GM18870 (cell line): ENCODE results near the gene KIZ.
A peak's percentile ranks its signal among the peaks of the same experiment; 100 is the strongest.

Experiments
- ATAC-seq: cut with Tn5 transposase; IDR thresholded peaks from one replicate; pipeline ENCODE4 v1.9.1; 2021; ENCODE audit warnings: moderate library complexity; ENCODE audit not compliant: unreplicated experiment

Gene KIZ

DNA sequence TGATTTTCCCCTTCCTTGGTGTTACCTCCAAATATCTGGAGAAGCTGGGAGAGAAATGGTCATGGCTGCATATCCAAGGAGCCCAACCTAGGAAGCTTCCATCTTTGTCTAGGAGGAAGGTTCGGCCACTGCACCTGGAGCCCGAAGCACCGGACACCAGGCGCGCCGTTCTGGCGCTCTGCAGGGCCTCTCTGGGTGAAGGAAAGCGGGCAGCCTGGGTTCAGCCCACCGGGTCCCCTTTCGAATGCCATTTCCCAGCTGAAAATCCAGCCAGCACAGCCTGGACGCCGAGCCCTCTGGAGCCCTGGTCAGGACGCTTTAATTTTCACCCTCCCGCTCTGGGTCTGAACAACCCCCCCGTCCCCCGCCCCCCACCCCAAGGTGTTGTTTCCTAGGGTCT lies 21.0 kb upstream of the KIZ start:
- ATAC-seq = no peak

DNA sequence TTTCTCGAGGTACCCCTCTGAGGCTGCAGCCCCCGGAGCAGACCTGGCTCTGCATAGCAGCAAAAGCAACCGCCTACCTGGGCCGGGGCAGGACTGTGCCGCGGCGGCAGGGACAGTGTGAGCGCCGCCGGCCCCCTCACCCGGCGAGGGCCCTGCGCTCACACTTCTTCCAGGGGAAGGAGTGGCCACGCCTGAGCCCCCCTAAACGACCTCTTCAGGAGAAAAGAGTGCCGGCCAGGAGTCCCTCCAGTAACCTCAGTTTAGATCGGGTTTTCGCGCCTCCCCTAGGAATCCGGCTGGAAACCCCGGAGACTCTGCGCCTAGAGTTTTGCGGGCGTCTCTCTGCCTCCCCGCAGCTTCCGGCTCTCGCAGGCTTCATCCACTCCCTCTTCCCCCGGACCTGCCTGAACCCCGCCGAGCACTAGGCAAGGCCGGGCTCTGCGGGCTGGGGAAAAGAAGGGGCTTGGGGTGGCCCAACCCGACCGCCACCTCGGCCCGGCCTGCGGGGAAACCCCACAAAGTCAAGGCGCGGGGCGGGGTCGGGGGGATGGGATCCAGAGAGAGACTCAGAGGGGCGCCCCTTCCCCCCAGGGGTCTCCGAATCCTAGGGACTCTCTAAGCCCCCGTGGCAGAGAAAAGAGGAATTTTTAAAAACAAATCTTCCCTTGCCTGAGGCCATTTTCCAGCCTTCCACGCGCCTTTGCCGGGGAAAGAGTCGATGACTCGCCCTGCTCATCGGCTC lies 20.3 kb upstream of the KIZ start:
- ATAC-seq = no peak

- no peak for ATAC-seq
Measured at GRCh38 chr20:21106171-21107017, 19.5 kb upstream of the KIZ start, which contains the start of gene LINC00237. TSS of gene LINC00237 (minus strand) at chr20:21106358.

- ATAC-seq = no peak
Measured at GRCh38 chr20:21109144-21109543, 16.7 kb upstream of the KIZ start.

DNA sequence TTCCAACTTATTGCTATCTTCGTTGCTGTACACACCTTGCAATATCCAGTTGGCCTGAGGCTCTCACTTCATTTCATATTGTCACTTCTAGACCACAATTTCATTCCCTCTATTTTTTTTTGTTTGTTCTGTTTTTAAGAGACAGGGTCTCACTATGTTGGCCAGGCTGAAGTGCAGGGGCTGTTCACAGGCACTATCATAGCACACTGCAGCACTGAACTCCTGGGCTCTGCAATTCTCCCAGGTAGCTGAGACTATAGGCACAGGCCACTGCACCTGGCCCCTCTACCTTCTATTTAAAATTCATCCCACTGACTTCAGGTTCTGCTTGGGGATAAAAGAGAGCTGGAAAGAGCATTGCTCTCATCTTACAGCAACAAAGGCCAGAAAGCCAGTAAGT lies 15.1 kb upstream of the KIZ start:
- no peak for ATAC-seq

- no peak for ATAC-seq
Measured at GRCh38 chr20:21111416-21111815, 14.5 kb upstream of the KIZ start.

DNA sequence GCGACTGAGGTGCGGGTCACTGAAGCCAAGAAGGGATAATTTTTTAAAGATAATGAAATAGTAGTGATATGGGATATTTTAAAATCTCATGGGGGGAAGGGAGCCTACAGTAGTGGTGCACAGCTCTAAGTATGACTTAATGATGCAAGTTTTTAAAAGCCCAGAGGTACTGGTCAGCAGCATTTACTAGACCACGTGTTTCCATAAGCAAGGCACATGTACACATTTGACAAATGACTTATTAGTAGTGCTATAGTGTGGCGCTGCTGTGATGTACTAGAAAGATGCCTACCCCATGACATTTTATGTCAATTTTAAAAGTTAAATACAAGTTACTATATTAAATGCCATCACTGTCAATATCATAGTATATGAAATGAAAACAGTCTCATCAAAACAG lies 12.2 kb upstream of the KIZ start:
- no peak for ATAC-seq

DNA sequence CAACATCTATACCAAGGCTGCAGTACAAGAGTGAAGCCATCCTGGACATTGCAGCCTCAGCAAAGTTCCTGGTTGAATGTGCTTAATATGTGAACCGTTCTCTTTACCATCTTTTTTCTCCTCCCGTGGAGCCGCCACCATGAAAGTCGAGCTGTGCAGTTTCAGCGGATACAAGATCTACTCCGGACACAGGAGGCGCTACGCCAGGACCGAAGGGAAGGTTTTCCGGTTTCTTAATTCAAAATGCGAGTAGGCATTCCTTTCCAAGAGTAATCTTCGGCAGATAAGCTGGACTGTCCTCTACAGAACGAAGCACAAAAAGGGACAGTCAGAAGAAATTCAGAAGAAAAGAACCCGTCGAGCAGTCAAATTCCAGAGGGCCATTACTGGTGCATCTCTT lies 11.3 kb upstream of the KIZ start:
- no peak for ATAC-seq

DNA sequence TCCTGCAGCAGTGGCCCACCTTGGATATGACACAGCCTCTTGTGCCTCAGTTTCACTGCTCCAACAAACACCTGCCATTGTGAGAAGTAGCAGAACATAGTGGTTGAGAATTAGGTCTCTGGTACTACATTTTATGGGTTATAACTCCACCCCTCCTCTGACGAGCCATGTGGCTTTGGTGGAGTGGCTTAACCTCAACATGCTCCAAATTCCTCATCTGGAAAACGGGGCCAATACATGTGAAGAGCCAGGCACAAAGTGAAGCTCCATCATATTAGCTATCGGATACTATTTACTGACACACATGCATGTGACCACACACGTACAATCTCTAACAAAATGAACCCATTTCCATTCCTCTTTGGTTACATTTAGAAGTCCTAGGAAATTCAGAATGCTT lies 8.4 kb upstream of the KIZ start:
- ATAC-seq = no peak

- no peak for ATAC-seq
Measured at GRCh38 chr20:21118138-21118537, 7.7 kb upstream of the KIZ start.

DNA sequence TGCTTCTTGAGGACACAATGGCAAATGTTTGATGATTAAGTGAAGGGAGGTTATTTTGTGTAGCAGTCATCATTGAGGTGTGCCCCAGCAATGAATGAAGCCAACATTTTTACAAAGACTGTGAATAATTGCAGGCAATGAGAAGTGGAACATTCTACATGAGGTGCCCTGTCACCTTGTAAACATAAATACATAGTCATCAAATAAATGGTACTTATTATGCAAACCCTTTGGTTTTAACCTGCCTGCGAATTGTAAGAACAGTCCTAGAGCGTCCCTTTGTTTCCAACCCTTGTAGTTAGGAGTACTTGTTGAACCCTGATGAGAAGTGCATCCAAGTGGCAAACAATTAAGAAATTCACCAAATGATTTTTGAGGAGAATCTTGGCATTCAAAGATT lies 7.1 kb upstream of the KIZ start:
- no peak for ATAC-seq

DNA sequence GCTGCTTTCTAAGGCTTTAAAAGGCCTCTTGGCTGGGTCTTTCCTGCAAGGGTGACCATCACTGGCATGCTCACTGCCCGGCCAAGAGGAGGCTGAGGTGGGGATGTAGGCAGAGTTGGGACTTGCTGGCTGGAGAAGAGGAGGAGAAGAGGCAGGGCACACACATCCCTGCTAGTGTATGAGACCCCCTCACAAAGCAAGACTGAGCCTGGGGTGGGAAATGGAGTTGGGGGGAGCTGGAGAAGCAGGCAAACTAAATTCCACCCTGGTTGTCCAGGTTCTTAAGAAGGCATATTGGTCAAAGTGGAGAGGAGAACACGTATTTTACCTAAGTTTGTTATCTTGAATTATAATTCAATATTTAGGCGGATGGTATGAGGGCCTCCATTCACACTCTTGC lies 1.7 kb upstream of the KIZ start:
- no peak for ATAC-seq

DNA sequence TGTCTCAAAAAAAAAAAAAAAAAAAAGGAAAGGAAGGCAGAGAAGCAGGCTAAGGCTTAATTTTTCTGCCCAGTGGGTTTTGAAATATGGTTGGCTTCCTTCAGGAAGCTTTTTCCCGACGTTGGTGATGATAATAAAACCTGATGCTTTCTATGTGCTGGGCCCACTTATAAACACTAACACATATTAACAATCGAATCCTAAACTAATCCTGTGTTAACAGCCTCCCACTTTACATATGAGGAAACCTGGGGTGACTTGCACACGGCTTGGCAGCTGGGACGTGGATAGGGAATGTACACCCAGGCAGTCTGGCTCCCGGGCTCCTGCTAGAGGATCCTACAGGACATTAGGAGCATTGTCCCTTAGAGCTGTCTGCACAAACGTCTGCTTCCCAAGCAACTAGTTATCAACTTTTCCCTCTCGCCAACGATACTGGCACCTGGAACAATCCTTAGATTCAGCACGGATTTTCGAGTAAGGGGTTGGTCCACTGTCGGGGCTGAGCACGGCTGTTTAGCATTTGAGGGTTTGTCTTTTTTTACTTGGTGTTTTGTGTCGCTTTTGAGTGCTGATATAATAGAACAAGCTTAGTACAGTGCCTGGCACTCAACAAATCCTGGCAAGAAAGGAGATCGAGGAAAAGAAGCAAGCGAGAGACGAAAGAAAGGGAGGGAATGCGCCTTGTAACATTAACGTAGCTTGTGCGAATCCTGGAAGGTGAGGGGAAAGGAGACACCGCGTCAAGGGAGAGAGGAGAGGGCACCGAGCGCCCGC lies 622 bp upstream of the KIZ start:
- ATAC-seq = peak; percentile 47

- ATAC-seq = no peak
Measured at GRCh38 chr20:21126581-21126870, 644 bp downstream of the KIZ start.

- no peak for ATAC-seq
Measured at GRCh38 chr20:21127201-21127981, 1.5 kb downstream of the KIZ start.

GRCh38 chr20:21129861-21130260 lies 4.0 kb downstream of the KIZ start:
- ATAC-seq = no peak

- ATAC-seq = no peak
Measured at GRCh38 chr20:21133404-21133803, 7.5 kb downstream of the KIZ start.

DNA sequence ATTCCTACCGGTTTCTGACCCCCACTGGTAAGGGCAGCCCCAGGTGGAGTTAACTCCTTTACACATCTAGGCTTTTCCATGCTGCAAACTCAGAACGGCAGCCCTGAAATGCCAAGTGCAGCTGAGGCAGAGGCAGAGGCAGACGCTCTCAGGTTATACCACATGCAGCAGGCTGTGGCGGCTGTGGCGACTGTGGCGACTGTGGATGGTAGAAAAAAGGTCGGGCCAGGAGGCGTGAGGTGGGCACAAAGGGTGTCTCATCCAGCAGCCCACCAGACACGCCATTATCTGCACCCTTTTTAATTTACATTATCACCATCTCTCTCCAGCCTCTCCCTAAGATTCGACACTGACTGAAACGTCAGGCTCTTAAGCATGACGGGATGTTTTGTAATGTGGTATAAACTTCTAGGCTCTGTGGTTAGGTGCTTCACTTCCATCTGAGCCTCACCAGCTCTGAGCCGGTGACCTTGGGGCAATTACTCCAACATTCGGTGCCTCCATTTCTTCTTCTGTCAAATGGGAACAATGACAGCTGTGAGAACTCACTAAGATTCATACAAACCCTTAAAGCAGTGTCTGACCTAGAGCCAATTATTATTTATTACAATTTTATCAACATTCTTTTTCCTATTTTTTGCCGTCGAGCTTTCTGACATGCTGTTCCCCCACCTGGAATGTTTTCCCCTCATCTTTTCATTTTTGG lies 8.2 kb downstream of the KIZ start:
- ATAC-seq = no peak

GRCh38 chr20:21134883-21135493 lies 9.1 kb downstream of the KIZ start:
- ATAC-seq = no peak
